GM21367 (cell line): ENCODE data around the gene AMD1.

Experiments
- ATAC-seq: cut with Tn5 transposase; IDR thresholded peaks from one replicate; pipeline ENCODE4 v1.9.1; 2021; ENCODE audit not compliant: unreplicated experiment

Gene AMD1

GRCh38 chr6:110934381-110934898 lies 59.9 kb downstream of the AMD1 start:
- no peak for ATAC-seq

GRCh38 chr6:110935171-110935570 lies 60.6 kb downstream of the AMD1 start:
- no peak for ATAC-seq

GRCh38 chr6:110938171-110938570 lies 63.6 kb downstream of the AMD1 start:
- ATAC-seq = no peak

- no peak for ATAC-seq
These were observed 65.0 kb downstream of the AMD1 start for GRCh38 chr6:110939429-110940200.

GRCh38 chr6:110944681-110945151 lies 70.1 kb downstream of the AMD1 start:
- peak; percentile 100 for ATAC-seq
